ENCODE measurements around the gene MANBA.

MANBA gene

DNA sequence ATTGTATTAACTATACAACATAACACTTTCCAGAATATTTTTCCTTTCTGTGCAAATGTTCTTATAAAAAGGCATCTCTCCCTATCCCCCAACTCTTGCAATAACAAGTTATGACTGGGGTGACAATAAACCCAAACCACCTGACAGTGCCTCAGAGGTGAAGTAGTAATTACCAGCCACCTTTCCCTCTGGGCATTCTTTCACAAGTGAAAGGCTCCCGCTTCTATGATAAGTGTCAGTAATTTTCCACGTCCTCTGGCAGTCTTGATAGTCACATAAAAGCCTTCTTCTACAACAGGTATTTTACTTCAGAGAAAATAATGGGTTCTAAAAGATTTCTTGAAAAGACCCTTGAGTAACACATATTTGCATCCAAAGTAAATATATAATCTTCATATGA is 82.7 kb downstream of the MANBA start:
- DNase-seq (ENCODE audit: low spot score) = no peak

DNA sequence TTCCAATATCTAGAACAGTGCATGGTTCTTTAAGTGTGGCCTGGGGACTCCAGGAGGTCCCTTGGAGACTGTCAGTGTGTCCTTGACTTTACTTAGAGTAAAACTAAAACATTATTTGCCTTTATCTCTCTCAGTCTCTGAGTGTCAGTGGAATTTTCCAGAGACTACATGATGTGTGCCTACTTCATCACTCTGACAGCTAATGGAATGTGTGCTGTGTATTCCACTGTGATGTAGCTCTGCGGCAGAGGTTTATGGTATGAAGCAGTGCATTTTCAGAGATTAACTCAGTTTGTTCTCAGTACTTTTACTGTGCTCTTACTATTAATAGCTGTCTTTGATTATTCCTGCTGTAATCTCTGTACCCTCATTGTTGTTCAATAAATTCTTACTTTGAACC is 85.6 kb downstream of the MANBA start:
- DNase-seq (ENCODE audit: low spot score) = no peak

DNA sequence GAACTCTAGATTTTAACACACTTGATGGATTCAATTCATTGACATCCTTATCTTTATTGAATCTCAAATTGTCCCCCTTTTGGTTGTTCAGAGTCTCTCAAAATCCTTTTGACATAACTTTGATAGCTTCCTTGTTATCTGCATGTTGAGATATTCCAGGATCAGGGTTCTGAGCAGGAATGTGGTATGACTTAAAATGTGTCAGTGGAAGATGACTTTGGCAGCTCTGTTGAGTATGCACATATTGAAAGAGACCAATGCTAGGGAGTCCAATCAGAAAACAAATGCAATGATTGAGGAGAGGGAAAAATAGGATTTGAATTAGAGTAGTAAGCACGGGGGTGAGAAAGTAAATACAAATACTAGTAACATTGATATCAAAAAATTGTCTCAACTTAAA is 93.8 kb downstream of the MANBA start:
- no peak for DNase-seq (ENCODE audit: low spot score)

DNA sequence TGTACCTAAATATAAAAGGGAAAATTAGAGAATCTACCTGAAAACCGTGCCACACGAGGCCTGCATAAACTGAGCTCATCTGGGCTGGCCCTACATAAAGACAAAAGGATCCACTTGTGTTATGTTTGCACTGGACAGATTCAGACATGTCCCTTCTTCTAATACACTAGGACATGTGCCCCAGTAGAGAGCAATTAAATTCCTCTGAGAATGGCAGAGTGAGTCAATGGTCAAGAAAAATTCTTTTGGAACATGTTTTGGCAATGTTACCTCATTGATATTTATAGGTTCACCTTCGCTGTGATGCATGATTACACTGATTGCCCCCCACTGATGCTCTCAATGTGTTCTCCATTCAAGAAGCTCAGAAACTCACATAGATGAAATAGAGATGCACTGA is 95.2 kb downstream of the MANBA start:
- DNase-seq (ENCODE audit: low spot score) = no peak

DNA sequence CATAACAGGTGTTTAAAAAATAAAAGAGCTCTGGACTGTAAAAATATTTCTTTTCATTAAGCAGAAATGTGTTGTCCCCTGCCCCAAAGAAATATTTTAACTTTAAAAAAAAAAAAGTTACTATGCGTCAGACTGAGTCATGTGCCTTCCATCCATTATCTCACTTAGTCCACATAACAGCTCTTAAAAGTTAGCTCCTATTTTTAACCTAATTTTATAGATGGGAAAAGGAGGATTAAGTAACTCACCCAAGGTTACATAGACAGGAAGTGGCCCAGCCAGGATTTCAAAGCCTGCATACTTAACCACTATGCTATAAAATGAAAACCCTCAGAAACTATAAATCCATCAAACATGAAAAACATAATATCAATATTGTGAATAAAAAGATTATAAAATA is 97.7 kb downstream of the MANBA start:
- no peak for DNase-seq (ENCODE audit: low spot score)

DNA sequence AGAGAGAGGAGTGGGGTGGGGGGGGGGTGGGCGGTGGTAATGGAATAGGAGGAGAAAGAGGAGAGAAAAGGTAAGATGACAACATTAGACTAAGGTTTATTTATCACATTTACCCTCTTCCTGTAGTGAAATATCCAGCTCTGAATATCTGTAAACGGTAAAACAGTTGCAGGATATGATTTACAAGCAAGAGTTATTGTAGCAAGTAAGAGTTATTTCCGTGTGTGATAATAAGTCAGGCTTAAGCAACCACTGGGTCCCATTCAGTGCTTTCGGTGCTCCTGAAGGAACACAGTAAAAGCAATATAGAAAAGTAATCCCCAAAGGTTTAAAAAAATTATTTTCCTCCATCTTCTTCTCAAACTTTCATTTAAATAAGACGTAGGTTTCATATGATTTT is 103.6 kb downstream of the MANBA start:
- no peak for DNase-seq (ENCODE audit: low spot score)

DNA sequence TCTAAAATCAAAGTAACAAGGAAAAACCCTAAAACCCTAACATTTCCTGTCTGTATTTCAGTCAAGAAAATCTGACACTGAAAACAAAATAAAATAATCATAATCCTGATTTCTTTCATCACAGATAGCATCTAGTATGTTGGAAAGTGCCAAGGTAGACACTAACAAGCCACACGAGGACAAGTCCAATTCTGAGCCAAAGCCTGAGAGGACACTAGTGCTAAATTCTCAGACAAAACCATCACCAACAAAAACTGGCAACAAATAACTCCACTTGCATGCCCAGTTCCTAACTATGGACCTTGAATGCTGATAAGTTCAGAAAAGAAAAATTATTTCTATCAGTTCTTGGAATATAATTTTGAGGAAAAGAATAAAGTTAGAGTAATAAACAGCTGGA is 113.7 kb downstream of the MANBA start:
- no peak for DNase-seq (ENCODE audit: low spot score)

DNA sequence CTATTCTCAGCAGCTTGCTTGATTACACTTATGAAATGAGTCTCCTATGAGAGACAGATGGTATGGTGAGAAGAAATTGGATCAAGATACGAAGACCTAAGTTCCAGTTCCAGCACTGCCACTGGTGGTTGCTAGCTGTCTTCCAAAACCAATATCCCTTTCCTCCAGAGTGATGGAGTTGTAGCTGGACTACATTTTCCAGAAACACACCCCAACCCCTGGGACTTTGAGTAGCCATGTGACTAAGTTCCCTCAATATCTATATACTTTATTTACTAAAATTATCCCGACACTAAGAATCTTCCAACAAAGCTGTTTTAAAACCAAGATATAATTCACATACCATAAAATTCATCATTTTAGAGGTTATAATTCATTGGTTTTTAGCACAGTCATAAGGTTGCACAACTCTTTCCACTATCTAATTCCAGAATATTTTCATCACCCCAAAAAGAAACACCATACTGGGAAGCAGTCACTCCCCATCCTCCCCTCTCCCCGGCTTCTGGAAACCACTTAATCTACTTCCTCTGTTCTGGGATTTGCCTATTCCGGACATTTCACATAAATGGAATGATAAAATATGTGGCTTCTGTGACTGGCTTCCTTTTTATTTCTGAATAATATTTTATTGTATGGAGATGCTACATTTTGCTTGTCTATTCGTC is 118.0 kb downstream of the MANBA start:
- no peak for DNase-seq (ENCODE audit: low spot score)

DNA sequence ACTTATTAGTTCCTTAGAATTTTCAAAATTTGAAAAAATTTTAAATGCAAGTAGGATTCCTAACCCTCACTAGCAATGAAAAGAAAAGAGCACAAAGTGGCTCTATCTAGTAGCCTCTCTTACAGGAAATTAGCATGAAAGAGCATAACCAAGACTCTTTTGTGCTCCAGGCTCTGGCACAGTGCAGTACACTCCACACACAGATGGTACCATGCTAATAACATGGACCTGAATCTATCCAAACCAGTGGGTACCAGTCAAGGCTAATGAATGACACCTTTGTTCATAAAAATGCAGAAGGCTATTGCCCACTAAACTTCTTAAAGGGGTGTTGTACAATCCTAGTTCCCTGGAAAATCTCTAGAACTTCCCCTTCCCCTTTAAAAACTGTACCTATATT is 119.0 kb downstream of the MANBA start:
- DNase-seq (ENCODE audit: low spot score) = no peak

DNA sequence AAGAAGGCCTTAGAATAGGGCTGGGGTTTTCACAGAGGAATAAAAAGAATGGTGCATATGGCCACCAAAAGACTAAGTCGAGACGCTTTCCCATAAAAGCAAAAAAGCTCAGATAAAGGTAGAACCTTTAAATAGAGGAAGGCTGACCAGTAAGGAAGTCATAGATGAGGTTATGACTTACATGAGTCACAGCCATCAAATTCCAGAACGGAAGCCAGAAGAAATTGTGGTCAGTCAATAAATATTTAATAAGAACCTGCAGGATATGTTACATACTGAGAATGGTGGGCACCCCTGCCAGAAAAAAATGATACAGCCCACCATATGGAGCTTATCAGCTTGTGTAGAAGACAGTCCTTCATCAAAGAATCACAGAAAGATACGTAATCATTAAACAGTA is 120.1 kb downstream of the MANBA start:
- DNase-seq (ENCODE audit: low spot score) = no peak

DNA sequence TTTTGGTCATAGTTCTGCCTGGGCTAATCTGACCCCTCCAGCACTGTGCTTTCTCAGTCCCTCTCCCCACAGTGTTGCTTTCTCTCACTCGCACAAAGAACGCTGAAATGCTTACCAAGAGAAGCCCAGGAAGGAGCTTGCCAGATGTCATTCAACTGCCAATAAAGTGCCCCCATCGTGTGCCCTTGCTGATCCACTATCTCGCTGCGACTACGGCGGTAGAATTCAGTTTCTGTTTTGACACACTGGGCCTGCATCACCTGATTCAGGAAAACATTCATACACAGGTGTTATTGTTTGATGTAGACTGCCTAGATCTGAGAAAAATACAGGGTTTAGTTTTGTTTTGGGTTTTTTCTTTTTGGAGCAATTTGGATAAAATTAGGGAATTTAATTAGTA is 121.2 kb downstream of the MANBA start:
- no peak for DNase-seq (ENCODE audit: low spot score)

DNA sequence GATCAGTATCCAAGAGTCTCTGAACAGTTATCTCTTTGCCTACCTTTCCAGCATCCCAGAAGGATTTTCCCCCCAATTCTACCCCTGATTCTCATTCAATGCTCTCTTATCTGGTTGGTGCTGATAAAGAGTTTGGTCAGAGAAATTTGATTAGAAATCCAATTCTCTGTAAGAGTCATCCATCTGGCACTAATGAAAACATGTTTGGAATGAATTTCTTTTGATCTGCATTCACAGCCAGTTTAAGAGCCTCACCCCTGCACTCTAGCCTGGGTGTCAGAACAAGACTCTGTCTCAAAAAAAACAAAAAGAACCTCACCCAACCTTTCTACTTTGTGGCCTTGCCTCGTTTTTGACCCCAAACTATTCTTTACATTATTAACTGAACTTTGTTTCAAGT is 122.1 kb downstream of the MANBA start:
- DNase-seq (ENCODE audit: low spot score) = no peak

DNA sequence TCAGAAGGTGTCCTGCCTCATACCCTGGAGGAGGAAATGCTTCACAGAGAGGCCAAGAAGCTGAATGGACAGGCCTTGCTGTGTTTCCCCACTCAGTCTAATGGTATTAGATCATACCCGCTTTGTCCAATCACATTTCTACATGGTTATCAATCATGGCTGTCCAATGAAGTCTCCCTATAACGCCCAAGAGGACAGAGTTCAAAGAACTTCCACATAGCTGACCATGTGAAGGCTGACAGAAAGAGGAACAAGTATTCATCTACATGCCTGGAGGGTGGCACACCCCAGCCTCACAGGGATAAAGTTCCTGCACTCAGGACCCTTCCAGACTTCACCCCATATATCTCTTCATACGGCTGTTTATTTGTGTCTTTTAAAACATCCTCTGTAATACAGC is 123.4 kb downstream of the MANBA start:
- DNase-seq (ENCODE audit: low spot score) = no peak

DNA sequence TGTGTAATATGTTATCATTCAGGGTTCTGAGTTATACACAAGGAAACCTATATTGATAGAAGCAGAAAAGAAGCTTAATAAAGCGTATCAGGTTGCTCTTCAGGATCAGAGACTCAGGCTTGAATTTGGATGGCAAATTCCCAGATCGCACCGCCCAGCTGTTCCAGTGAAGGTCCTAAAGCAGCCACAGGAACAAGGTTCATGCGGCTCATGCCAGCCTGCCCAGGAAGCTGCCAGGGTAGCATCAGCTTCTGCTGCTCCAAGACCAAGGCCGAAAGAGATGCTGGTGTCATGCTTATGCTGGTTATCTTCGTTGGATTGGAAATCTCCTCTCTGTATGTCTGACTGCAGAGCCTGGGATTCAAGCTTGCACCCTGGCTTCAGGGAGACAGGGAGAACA is 127.7 kb downstream of the MANBA start:
- DNase-seq (ENCODE audit: low spot score) = no peak

DNA sequence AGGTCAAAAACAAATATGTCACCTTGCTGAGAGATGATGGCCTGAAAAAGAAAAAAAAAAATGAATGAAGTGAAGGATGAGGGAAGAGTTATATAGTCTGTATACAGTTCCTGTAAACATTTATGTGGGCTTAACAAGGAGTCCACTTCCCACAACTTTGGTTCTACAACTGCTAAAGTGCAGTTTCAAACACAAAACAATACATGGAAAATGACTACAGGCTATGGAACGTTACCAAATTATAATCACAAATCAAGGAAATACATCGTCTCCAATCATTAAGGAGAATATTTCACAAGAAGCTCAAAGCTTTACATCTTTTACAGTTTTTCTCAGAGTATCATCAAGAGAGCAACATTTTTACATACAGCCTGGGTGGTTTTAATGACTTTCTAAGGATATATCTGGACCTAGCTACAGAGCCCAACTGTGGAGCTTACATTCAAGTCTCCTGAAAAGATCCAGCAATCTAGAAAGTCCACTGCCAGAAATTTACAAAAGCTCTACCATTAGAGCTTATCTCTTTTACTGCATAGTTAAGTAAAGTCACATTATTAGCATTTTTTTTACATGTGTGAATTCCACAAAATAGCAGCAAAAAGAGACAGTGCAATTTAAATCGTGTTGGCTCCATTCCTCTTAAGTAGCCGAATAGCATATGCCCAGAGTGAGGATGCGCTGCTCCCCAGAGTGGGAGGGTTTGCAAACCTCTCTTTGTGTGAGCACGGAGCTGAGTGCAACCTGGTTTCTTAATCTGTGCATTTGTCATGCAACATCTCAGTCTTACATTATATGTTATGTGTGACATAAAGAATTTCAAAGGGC is 128.3 kb downstream of the MANBA start:
- no peak for DNase-seq (ENCODE audit: low spot score)

DNA sequence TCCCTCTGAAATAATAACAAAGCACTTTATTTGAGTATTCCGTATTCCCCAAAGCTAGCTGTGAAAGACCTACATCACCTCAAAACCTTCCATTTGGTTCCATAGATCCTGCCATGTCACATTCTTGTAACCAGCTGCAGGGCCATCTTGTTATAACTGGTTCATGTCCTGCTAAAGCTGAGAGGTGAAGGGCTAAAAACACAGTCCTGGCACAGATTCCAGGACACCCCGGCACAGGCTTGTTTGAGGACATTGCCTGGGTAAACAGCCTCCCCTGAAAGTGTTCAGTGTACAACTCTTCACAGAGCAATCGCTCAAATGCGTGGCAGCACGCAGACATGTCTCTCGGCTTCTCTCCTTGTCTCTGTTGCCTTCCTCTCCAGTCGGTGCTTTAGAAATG is 129.2 kb downstream of the MANBA start:
- DNase-seq (ENCODE audit: low spot score) = no peak

DNA sequence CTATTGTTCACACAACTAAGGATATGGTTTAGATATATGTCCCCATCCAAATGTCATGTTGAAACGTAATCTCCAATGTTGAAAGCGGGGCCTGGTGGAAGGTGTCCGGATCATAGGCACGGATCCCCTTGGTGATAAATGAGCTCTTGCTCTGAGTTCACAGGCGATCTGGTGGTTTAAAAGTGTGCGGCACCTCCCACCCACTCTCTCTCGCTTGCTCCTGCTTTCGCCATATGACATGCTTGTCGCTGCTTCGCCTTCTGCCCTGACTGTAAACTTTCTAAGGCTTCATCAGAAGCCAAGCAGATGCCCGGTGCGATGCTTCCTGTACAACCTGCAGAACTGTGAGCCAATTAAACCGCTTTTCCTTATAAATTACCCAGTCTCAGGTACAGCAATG is 131.1 kb downstream of the MANBA start:
- DNase-seq (ENCODE audit: low spot score) = no peak

DNA sequence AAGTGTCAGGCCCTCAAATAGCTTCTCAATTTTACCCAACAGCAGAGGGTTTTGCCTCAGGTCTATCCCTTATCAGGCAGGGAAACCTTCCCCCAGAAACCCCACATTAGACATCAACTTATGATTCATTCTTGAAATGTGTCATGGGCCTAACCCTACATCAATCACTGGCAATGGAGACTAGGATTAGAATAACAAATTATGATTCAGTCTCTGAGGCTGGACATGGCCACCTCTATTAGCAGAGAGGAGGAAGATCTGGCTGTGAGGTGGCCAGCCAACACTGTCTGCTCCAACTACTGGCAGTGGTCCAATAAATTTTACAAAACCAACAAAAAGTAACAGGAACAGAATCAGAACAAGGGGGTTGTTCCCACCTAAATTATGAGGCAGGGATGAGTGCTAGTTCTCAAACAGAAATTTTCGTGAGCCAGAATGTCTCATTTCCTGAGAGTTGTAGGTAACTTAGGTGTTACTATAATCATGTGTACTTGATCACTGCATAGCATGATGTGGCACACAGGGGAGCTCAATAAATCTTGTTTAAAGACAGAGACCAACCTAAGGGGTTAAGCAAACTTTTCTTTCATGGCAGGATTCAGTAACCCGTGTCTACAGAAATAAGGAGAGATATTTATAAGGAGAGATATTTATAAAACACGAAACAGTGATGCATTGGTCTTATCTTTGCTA is 132.8 kb downstream of the MANBA start:
- no peak for DNase-seq (ENCODE audit: low spot score)

DNA sequence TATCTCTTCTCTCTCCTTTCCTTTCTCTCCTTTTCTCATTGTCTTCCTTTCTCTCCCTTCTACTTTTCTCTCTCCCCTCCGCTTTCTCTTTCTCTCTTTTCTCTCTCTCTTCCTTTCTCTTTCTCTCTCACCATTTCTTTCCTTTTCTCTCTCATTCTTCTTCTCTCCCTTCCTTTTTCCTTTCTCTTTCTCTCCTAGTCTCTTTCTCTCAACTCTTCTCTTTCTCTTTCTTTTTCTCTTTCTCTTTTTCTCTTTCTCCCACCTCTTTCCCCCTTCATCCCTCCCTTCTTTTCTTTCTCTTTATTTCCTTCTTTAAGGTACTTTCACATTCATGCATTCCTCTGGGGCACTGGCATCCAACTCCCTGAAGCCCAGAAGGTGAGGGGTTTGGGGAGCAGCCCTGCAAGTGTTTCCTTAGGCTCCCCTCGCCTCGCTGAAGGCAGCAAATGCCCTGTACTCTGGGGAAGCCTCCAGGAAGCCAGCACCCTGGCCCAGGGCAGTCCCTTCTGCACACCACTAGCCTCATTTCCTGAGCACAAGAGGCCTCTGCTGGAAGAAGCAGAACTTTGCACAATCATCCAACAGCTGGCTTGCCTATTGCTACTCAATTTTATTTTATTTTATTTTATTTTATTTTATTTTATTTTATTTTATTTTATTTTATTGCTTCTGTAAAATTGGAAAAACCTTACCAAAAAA is 135.4 kb downstream of the MANBA start:
- DNase-seq (ENCODE audit: low spot score) = no peak

DNA sequence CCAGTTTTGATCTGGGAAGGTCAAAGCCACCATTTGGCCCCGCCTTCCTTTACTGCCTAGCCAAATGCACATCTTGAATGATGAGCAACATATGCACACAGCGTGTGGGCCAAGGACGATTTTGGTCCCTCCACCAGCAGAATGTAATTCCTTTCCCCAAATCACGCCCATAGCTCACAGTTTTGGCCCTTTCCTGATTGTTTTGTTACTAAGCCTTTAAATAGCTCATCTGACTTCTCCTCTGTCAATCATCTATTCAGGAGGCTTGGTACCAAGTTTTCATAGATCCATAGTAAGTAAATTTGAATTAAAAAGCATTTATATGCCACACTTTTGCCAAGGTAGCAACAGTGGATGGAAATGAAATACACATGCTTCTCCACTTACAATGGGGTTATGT is 136.3 kb downstream of the MANBA start:
- DNase-seq (ENCODE audit: low spot score) = no peak

DNA sequence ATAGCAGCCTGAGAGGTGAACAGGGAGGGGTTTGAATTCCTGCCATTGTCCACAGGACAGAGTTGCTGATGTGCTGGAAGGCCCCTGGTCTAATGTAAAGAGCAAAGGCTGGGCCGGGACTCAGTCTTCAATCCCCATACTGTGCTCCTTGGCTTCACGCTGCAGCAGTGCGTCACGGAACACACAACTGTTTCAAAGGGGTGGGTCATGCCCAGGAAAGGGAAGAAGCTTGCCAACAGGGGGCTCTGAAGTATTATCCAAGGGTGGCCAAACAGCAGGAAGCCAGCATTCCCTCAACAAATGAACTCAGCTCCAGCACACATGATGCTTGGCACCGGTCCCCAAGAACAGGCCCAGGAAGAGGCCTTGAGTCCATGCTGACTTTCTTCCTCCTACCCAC is 137.1 kb downstream of the MANBA start:
- peak; percentile 37 for DNase-seq (ENCODE audit: low spot score)

DNA sequence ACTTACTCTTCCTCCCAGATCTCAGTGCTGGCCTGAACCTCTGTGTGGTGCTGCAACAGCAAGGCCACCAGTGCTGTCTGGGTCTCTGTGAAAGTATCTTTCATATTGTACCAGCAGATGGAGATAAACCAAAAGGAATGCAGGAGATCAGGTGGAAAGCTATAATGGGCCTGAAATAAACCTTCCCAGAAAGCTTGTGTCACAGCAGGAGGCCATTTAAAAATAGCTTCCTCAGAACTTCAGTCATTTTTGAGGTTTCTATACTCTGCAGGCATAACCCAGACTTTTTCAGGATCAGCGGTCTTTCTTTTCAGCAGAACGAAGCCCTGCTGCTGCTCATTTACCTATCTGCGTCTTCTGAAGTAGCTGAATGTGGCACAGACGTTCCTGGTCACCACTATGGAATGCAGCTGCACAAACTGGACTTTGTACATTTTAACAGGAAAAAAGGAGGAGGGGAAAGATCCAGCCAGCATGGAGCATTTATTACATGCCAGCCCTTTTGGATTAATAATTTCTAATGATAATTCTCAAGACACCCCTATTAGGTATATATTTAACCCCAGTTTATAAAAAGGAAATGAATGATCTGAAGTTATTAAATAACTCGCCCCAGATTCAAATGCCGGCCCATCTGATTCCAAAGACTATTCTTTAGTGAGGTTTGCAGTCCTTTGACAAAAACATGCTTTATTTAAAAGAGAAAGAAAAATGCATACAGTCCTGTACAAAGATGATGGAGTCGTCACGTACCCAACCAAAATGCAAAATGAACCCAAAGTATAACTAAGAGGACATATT is 139.9 kb downstream of the MANBA start:
- peak; percentile 39 for DNase-seq (ENCODE audit: low spot score)

Data from HuH-7.5 (cell line).